A549 (cell line): ENCODE data around the gene ZNF800. TPM values are rescaled to one million over a fixed set of nuclear protein-coding genes. Genes with fewer than 3 reads are reported as not detected.

Experiments
- ATAC-seq, 2 experiments: fragments of 200-7000 bp in 1 of 2; fragments of >200 bp in 1 of 2; cut with Nextera tagmentation in 1 of 2; cut with Tn5 transposase in 1 of 2; 3 replicates each; pipeline versions ENCODE4 v1.8.0 to v1.9.1; 2018 to 2020; ENCODE audit warnings: mild to moderate bottlenecking in 1 of 2, moderate library complexity in 1 of 2
- CTCF ChIA-PET: fragments of 300-600 bp; sonication (Branson Sonifier 250); formaldehyde crosslinking; extraction: SDS; loops from one replicate; lab custom pipeline; 2021; ENCODE audit warnings: antibody characterized with exemption, inconsistent platforms; lab: Yijun Ruan, JAX
- POLR2A ChIA-PET: fragments of 350-600 bp; formaldehyde crosslinking; extraction: SDS; loops from one replicate; lab custom pipeline; 2021; ENCODE audit warnings: antibody characterized with exemption, inconsistent platforms; lab: Yijun Ruan, JAX
- DNase-seq, 2 experiments: peaks; one replicate each; pipeline versions ENCODE4 v3.0.0 to v3.0.0-alpha.2; 2011 to 2016; ENCODE audit warnings: low read depth in 1 of 2, low spot score in 1 of 2
- FAIRE-seq: peaks from 2 replicates; lab custom pipeline; 2011; peaks lifted over from hg19 to GRCh38; lab: Jason Lieb, UNC
- H3K27ac ChIP-seq, 2 experiments: fragments of >200 bp; sonication (Bioruptor Twin); formaldehyde crosslinking; 3 replicates each; pipeline ENCODE4 v1.5.1; 2016 to 2017
- H3K4me1 ChIP-seq: fragments of >200 bp; sonication (Bioruptor Twin); formaldehyde crosslinking; 3 replicates; pipeline ENCODE4 v1.6.1; 2016
- H3K4me2 ChIP-seq: fragments of >200 bp; sonication (Bioruptor Twin); formaldehyde crosslinking; 3 replicates; pipeline ENCODE4 v1.6.1; 2016
- H3K4me3 ChIP-seq: fragments of >200 bp; sonication (Bioruptor Twin); formaldehyde crosslinking; 3 replicates; pipeline ENCODE4 v1.5.1; 2016
- H3K9me3 ChIP-seq: fragments of >200 bp; sonication (Bioruptor Twin); formaldehyde crosslinking; 3 replicates; pipeline ENCODE4 v1.6.1; 2016
- CBX2 ChIP-seq: fragments of 200-600 bp; sonication (generic); IDR thresholded peaks from 2 replicates; pipeline ENCODE4 v1.6.1; 2016; ENCODE audit warnings: low read depth, mild to moderate bottlenecking, borderline replicate concordance
- CEBPB ChIP-seq, 2 experiments: fragments of >200 bp in 1 of 2; sonication (Bioruptor Twin) in 1 of 2; formaldehyde crosslinking in 1 of 2; IDR thresholded peaks; 2 replicates each; pipeline ENCODE4 v1.6.1; 2012 to 2016
- EHF ChIP-seq: fragments of 250-450 bp; sonication (Bioruptor Pico); IDR thresholded peaks from 2 replicates; pipeline ENCODE4 v1.5.0; 2020; ENCODE audit warnings: mild to moderate bottlenecking
- FOSL2 ChIP-seq, 2 experiments: fragments of 450-650 bp in 1 of 2; fragments of >200 bp in 1 of 2; sonication (Bioruptor Twin) in 1 of 2; formaldehyde crosslinking; IDR thresholded peaks; 2 replicates each; pipeline versions ENCODE4 v1.5.0 to v1.6.1; 2016 to 2020; ENCODE audit warnings: mild to moderate bottlenecking in 1 of 2, moderate library complexity in 1 of 2
- HOXA7 ChIP-seq: fragments of 250-450 bp; sonication (Bioruptor Pico); IDR thresholded peaks from 2 replicates; pipeline ENCODE4 v1.5.0; 2020; ENCODE audit warnings: mild to moderate bottlenecking, moderate library complexity
- HOXB5 ChIP-seq: fragments of 250-450 bp; sonication (Bioruptor Pico); IDR thresholded peaks from 2 replicates; pipeline ENCODE4 v1.5.0; 2020; ENCODE audit warnings: mild to moderate bottlenecking, moderate library complexity
- KDM5A ChIP-seq: fragments of 200-600 bp; sonication (generic); IDR thresholded peaks from 2 replicates; pipeline ENCODE4 v1.6.1; 2016; ENCODE audit warnings: antibody characterized with exemption, mild to moderate bottlenecking
- MYC ChIP-seq: IDR thresholded peaks from 2 replicates; pipeline ENCODE4 v1.6.1; 2012; ENCODE audit warnings: mild to moderate bottlenecking, inconsistent platforms, low read length, improper control_type of control experiment, borderline replicate concordance
- PHF8 ChIP-seq: fragments of 200-600 bp; sonication (generic); IDR thresholded peaks from 2 replicates; pipeline ENCODE4 v1.6.1; 2016; ENCODE audit warnings: low read depth, mild to moderate bottlenecking, antibody characterized with exemption, moderate library complexity, borderline replicate concordance
- RARB ChIP-seq: fragments of 250-450 bp; sonication (Bioruptor Pico); IDR thresholded peaks from 2 replicates; pipeline ENCODE4 v1.8.0; 2021; ENCODE audit warnings: mild to moderate bottlenecking, moderate library complexity
- RCOR1 ChIP-seq: fragments of 150-350 bp; IDR thresholded peaks from 2 replicates; pipeline ENCODE4 v1.6.1; 2014; ENCODE audit warnings: antibody characterized with exemption, low read length, low read depth
- TP53 ChIP-seq: fragments of 250-450 bp; sonication (Bioruptor Pico); IDR thresholded peaks from 2 replicates; pipeline ENCODE4 v1.5.0; 2021; ENCODE audit warnings: mild to moderate bottlenecking, moderate library complexity
- ZFP36 ChIP-seq: fragments of 450-650 bp; IDR thresholded peaks from 2 replicates; pipeline ENCODE4 v1.6.1; 2014; ENCODE audit warnings: borderline replicate concordance; ENCODE audit not compliant: partially characterized antibody
- WGBS: methylation state at CpG from one replicate; pipeline ENCODE4 v1.1.6; 2017; ENCODE audit errors: missing lambda C conversion rate; 5-methylcytosine and 5-hydroxymethylcytosine counted together
- polyA plus RNA-seq, 4 experiments: library from polyadenylated mRNA; depleted of rRNA in 3 of 4; stranded (reverse); fragments of >200 nt; fragmentation: RNase III in 1 of 4; extraction: RNeasy Plus Mini Kit Qiagen cat#74134 plus additional on column Dnase treatment in 1 of 4; gene quantifications; 2 replicates in 3 of 4; 3 replicates in 1 of 4; pipeline ENCODE4 v1.2.3, GENCODE V29; 2011 to 2017
- TF ChIP-seq, protein P1 (sequence below): fragments of >200 bp; sonication (Bioruptor Twin); formaldehyde crosslinking; IDR thresholded peaks from 3 replicates; pipeline ENCODE4 v1.5.1; 2016
- TF ChIP-seq, protein P2 (sequence below): fragments of 250-450 bp; sonication (Bioruptor Pico); IDR thresholded peaks from 2 replicates; pipeline ENCODE4 v1.5.0; 2020; ENCODE audit warnings: low read depth, mild to moderate bottlenecking, moderate library complexity
- TF ChIP-seq, protein P3 (sequence below): fragments of 200-600 bp; sonication (generic); IDR thresholded peaks from 2 replicates; pipeline ENCODE4 v1.6.1; 2016; ENCODE audit warnings: antibody characterized with exemption, mild to moderate bottlenecking, moderate library complexity
- TF ChIP-seq, protein P4 (sequence below): fragments of 450-650 bp; IDR thresholded peaks from 2 replicates; pipeline ENCODE4 v1.6.1; 2014; ENCODE audit warnings: antibody characterized with exemption

The ZNF800 gene
- polyA plus RNA-seq, 2 of the 4 experiments (the other 2 are of a cell fraction) = 8.7 to 17.2 TPM

DNA sequence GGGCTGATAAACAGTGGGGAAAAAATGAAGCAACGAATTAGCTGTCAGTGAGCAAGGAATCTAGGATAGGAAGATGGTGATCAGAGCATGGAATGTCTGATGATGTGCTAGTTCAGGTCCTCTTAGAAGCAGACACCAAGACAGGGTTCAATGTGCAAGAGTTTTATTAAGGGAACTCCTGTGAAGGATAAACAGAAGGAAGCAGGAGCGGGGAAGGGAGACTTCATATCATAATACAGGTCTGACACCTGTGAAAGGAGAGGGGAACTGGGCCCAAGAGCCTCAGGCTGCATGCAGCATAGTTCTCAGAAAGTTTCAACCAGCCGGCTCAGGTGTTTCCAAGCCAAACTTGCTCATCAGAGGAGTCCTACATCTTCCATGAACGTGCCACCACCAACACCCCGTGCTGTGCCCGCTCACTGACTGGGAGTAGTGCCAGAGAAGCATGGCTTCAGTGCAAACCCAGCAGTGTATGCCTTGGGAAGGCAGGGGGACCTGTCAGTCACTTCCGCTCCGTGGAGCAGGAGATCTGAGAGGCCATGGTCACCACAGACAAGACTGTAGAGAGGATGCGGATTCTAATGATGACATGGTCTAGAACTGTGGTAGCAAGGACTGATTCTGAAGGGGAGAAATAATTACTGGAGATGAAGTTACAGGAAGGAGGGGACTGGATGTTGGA lies 45.8 kb downstream of the ZNF800 start:
- ATAC-seq (no peak), DNase-seq (no peak), FAIRE-seq (no peak)
- POLR2A ChIA-PET = no interaction called here
- 0 out of 3 replicates have a peak, but pooled peaks cover 8% of the 10 kb centered on the region for H3K9me3 ChIP-seq
- CTCF ChIA-PET = interaction anchor here (0.7 to 2.3 kb wide), 5 partner anchors 10 to 236 kb away, joined by 3 to 11 read pairs (median 4); no protein-coding TSS in a partner anchor
- H3K4me2 ChIP-seq = no peak overlapping the region
- WGBS = 71% methylated on average over 9 of the region's 9 CpGs
- H3K27ac ChIP-seq = no peak overlapping the region
- H3K4me3 ChIP-seq = no peak overlapping the region
- TF ChIP-seq CBX2 (no peak), KDM5A (no peak)
- TF ChIP-seq, protein P1, sequence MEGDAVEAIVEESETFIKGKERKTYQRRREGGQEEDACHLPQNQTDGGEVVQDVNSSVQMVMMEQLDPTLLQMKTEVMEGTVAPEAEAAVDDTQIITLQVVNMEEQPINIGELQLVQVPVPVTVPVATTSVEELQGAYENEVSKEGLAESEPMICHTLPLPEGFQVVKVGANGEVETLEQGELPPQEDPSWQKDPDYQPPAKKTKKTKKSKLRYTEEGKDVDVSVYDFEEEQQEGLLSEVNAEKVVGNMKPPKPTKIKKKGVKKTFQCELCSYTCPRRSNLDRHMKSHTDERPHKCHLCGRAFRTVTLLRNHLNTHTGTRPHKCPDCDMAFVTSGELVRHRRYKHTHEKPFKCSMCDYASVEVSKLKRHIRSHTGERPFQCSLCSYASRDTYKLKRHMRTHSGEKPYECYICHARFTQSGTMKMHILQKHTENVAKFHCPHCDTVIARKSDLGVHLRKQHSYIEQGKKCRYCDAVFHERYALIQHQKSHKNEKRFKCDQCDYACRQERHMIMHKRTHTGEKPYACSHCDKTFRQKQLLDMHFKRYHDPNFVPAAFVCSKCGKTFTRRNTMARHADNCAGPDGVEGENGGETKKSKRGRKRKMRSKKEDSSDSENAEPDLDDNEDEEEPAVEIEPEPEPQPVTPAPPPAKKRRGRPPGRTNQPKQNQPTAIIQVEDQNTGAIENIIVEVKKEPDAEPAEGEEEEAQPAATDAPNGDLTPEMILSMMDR = no peak
- TF ChIP-seq, protein P2, sequence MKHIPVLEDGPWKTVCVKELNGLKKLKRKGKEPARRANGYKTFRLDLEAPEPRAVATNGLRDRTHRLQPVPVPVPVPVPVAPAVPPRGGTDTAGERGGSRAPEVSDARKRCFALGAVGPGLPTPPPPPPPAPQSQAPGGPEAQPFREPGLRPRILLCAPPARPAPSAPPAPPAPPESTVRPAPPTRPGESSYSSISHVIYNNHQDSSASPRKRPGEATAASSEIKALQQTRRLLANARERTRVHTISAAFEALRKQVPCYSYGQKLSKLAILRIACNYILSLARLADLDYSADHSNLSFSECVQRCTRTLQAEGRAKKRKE = no peak
- no peaks in the 10 kb centered on the region for H3K4me1 ChIP-seq

DNA sequence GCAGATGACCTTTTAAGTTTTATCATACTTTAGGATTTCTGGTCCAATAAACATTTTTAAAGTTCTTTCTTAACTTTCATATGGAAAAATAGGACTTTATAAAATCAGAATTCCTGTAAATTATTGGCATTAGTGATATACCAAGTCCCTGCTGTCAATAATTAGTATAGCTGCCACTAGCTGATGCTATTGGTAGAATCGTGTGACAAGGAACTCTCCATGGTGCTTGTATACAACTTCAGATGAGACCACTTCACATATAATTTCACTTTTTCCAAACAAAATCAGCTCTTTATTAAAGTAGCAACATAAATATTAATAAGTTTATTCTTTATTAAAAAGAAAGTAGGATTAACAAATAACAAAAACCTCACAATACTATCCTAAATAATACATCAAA lies 49.9 kb downstream of the ZNF800 start:
- CTCF ChIA-PET = interaction anchor here (0.7 kb wide), 1 partner anchor 1951 kb away, joined by 3 read pairs; no protein-coding TSS in a partner anchor
- POLR2A ChIA-PET = no interaction called here
- H3K27ac ChIP-seq = no peak overlapping the region
- no peak for FAIRE-seq
- no peak for TF ChIP-seq HOXA7
- TF ChIP-seq, protein P3, sequence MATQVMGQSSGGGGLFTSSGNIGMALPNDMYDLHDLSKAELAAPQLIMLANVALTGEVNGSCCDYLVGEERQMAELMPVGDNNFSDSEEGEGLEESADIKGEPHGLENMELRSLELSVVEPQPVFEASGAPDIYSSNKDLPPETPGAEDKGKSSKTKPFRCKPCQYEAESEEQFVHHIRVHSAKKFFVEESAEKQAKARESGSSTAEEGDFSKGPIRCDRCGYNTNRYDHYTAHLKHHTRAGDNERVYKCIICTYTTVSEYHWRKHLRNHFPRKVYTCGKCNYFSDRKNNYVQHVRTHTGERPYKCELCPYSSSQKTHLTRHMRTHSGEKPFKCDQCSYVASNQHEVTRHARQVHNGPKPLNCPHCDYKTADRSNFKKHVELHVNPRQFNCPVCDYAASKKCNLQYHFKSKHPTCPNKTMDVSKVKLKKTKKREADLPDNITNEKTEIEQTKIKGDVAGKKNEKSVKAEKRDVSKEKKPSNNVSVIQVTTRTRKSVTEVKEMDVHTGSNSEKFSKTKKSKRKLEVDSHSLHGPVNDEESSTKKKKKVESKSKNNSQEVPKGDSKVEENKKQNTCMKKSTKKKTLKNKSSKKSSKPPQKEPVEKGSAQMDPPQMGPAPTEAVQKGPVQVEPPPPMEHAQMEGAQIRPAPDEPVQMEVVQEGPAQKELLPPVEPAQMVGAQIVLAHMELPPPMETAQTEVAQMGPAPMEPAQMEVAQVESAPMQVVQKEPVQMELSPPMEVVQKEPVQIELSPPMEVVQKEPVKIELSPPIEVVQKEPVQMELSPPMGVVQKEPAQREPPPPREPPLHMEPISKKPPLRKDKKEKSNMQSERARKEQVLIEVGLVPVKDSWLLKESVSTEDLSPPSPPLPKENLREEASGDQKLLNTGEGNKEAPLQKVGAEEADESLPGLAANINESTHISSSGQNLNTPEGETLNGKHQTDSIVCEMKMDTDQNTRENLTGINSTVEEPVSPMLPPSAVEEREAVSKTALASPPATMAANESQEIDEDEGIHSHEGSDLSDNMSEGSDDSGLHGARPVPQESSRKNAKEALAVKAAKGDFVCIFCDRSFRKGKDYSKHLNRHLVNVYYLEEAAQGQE = peak; percentile 34; the same call in 1 of the 2 replicates
- ATAC-seq = no peak
- H3K9me3 ChIP-seq = 0 out of 3 replicates have a peak, but pooled peaks cover 8% of the 10 kb centered on the region
- H3K4me2 ChIP-seq = no peak overlapping the region
- no peaks in the 10 kb centered on the region for H3K4me1 ChIP-seq
- 39% methylated on average over 1 of the region's 1 CpG for WGBS
- DNase-seq = no peak
- no peak overlapping the region for H3K4me3 ChIP-seq

DNA sequence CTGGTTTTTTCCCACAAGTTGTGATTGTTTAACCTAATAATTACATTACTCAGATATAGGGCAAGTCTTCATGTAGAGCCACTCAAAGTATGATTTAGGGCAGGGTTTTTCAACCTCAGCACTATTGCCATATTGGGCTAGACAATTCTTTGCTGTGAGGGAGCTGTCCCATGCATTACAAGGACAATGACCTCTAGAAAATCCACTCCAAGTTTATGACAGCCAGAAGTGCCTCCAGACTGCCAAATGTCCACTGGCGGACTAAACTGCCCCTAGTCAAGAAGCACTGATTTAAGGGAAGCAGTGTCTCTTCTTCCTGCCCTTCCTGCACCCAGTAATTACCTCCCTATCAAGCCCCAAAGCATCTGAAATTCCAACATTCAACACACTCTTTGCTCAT lies 54.4 kb downstream of the ZNF800 start:
- H3K4me1 ChIP-seq = no peaks in the 10 kb centered on the region
- ChIA-PET CTCF (no interaction called here), POLR2A (no interaction called here)
- FAIRE-seq (no peak), DNase-seq (no peak), ATAC-seq (no peak)
- no peak overlapping the region for H3K4me2 ChIP-seq
- 25% methylated on average over 1 of the region's 1 CpG for WGBS
- TF ChIP-seq EHF (no peak), RARB (no peak), FOSL2 (IDR thresholded peaks at IDR 0.05) (no peak), FOSL2 (CRISPR knock-in tag; IDR thresholded peaks at IDR 0.05) (no peak), RCOR1 (no peak), TP53 (CRISPR knock-in tag) (no peak), MYC (no peak), PHF8 (no peak), HOXB5 (no peak), CEBPB (IDR thresholded peaks at IDR 0.05) (no peak), ZFP36 (no peak)
- TF ChIP-seq, protein P3 = no peak
- TF ChIP-seq, protein P4, sequence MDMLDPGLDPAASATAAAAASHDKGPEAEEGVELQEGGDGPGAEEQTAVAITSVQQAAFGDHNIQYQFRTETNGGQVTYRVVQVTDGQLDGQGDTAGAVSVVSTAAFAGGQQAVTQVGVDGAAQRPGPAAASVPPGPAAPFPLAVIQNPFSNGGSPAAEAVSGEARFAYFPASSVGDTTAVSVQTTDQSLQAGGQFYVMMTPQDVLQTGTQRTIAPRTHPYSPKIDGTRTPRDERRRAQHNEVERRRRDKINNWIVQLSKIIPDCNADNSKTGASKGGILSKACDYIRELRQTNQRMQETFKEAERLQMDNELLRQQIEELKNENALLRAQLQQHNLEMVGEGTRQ = no peak
- 0 out of 3 replicates have a peak, but pooled peaks cover 8% of the 10 kb centered on the region for H3K9me3 ChIP-seq
- H3K27ac ChIP-seq = no peak overlapping the region
- H3K4me3 ChIP-seq = no peak overlapping the region
